T-helper 1 cell treated with Interleukin-12 subunit alpha and Interleukin-12 subunit beta and Interleukin-4 antibody, amounts not matched to agents 30 μg/mL and 1 μg/mL, for 36 hours (primary cell): ENCODE results near the gene ISL2.

Source experiments
- H3K27ac Mint-ChIP-seq: one replicate; pipeline ENCODE4 v1.8.0; 2021; ENCODE audit warnings: mild to moderate bottlenecking, mixed read lengths
- H3K27me3 Mint-ChIP-seq: one replicate; pipeline ENCODE4 v1.8.0; 2021; ENCODE audit warnings: low read depth, mixed read lengths
- H3K36me3 Mint-ChIP-seq: one replicate; pipeline ENCODE4 v1.8.0; 2021; ENCODE audit warnings: low read depth, mixed read lengths
- H3K4me1 Mint-ChIP-seq: one replicate; pipeline ENCODE4 v1.8.0; 2021; ENCODE audit warnings: low read depth, mixed read lengths
- H3K4me3 Mint-ChIP-seq: one replicate; pipeline ENCODE4 v1.8.0; 2021; ENCODE audit warnings: mild to moderate bottlenecking, moderate library complexity, mixed read lengths
- H3K9me3 Mint-ChIP-seq: one replicate; pipeline ENCODE4 v1.8.0; 2021; ENCODE audit warnings: mixed read lengths

ISL2 gene

GRCh38 chr15:76335307-76336253 is 993 bp upstream of the ISL2 start:
- peaks cover 41% of the 10 kb centered on the region for H3K4me1 Mint-ChIP-seq
- H3K9me3 Mint-ChIP-seq = no peaks in the 10 kb centered on the region
- H3K27me3 Mint-ChIP-seq = peaks cover 51% of the 10 kb centered on the region
- H3K36me3 Mint-ChIP-seq = peaks cover 12% of the 10 kb centered on the region
- H3K27ac Mint-ChIP-seq = peak overlapping the region; percentile 83
- peak overlapping the region; percentile 88 for H3K4me3 Mint-ChIP-seq

DNA sequence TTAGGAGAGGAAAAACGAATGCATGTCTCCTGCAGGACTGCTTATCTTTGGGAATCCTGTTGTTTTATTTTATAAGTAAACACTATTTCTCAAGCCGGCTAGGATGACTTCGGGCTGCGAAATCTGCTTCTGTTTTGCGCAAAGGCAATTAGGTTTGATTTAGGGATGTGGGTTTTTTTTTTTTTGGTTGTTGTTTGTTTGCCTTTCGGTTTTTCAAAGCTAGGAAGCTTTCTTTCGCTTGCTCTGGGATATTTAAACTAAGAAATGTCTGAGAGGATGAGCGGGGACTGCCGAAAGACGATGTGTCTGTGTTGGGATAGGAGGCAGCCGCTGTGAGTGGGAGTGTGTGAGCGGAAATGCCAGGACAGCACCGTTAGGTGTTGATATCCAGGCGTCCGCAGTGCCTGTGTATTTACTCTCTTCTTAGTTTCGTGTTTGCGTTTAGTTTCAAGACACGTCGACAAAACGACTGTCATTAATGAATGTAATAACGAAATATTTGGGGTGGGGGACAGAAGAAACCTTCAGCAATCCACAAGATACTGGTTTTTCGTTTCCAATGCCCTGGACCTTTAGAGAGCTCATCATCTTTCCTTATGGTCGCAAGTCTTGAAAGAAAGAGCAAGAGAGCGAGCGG is 604 bp downstream of the ISL2 start:
- Mint-ChIP-seq H3K4me3 (peak overlapping the region; percentile 88), H3K4me1 (peaks cover 48% of the 10 kb centered on the region), H3K27me3 (peaks cover 59% of the 10 kb centered on the region), H3K9me3 (no peaks in the 10 kb centered on the region), H3K27ac (peak overlapping the region; percentile 81), H3K36me3 (peaks cover 12% of the 10 kb centered on the region)

- no peak overlapping the region for H3K27ac Mint-ChIP-seq
These were observed 1.3 kb downstream of the ISL2 start for GRCh38 chr15:76337696-76338485.

DNA sequence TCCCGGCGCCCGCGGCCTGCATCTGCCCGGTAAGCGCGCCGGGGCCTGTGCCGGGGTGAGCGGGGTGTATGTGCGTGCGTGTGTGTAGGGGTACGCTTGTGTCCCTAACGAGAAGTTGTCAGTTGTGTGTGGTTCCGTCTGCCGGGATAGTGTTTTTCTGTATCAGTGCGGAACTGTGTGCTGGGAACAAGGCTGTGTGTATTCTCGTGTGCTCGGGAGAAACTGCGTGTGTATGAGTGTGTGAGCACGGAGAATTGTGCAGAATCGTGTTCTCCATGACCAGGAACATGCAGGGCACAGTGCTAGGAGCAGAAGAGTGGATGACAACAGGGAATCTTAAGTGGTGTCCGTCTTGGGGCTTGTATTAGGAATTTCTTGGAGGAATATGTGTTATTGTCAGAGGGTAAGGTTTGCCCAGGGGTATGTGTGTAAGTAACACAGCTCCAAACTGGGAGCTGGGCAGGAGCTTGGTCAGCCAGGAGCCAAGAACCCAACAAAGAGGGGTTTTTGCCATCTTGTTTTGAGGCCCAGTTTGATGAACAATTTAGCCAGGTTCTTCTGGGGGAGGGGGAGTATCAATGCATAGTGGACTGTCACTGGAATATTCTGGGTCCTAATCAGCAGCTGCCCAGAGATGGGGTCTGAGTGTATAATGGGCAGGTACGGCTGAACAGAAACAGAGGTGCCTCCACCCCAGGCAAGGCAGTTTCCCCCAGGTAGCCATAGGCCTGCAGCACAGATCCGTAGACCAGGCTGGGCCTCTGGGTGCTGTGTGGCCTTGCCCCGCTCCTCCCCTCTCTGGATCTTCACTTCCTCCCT is 2.1 kb downstream of the ISL2 start:
- Mint-ChIP-seq H3K27ac (peak overlapping the region; percentile 24), H3K9me3 (no peaks in the 10 kb centered on the region), H3K36me3 (peaks cover 12% of the 10 kb centered on the region), H3K4me1 (peaks cover 48% of the 10 kb centered on the region), H3K4me3 (peak overlapping the region; percentile 74), H3K27me3 (peaks cover 67% of the 10 kb centered on the region)

More at GRCh38 chr15:76337696-76338485, 1.3 kb downstream of the ISL2 start:
- Mint-ChIP-seq H3K9me3 (no peaks in the 10 kb centered on the region), H3K27me3 (peaks cover 60% of the 10 kb centered on the region), H3K4me3 (peak overlapping the region; percentile 88), H3K36me3 (peaks cover 12% of the 10 kb centered on the region), H3K4me1 (peaks cover 48% of the 10 kb centered on the region)

- Mint-ChIP-seq H3K4me1 (peaks cover 45% of the 10 kb centered on the region), H3K9me3 (no peaks in the 10 kb centered on the region), H3K27ac (no peak overlapping the region), H3K36me3 (peaks cover 12% of the 10 kb centered on the region), H3K27me3 (peaks cover 71% of the 10 kb centered on the region), H3K4me3 (peak overlapping the region; percentile 81)
These were observed 3.0 kb downstream of the ISL2 start for GRCh38 chr15:76339305-76340197.

DNA sequence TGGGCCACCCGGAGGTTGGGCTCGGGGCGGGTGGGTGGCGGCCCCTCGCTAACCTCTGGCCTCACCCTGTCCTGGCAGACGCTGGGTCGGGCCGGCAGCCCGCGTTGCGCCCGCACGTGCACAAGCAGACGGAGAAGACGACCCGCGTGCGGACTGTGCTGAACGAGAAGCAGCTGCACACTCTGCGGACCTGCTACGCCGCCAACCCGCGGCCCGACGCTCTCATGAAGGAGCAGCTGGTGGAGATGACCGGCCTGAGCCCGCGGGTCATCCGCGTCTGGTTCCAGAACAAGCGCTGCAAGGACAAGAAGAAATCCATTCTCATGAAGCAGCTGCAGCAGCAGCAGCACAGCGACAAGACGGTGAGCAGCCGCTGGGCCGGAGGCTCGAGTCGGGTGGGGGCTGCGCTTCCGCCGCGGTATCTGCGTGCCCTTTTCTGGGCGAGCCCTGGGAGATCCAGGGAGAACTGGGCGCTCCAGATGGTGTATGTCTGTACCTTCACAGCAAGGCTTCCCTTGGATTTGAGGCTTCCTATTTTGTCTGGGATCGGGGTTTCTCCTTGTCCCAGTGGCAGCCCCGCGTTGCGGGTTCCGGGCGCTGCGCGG is 3.7 kb downstream of the ISL2 start:
- H3K36me3 Mint-ChIP-seq = peaks cover 12% of the 10 kb centered on the region
- H3K9me3 Mint-ChIP-seq = no peaks in the 10 kb centered on the region
- peak overlapping the region; percentile 81 for H3K4me3 Mint-ChIP-seq
- H3K27ac Mint-ChIP-seq = no peak overlapping the region
- peaks cover 44% of the 10 kb centered on the region for H3K4me1 Mint-ChIP-seq
- peaks cover 79% of the 10 kb centered on the region for H3K27me3 Mint-ChIP-seq

- H3K27me3 Mint-ChIP-seq = peaks cover 80% of the 10 kb centered on the region
- no peak overlapping the region for H3K27ac Mint-ChIP-seq
- peaks cover 44% of the 10 kb centered on the region for H3K4me1 Mint-ChIP-seq
- H3K9me3 Mint-ChIP-seq = no peaks in the 10 kb centered on the region
- peak overlapping the region; percentile 81 for H3K4me3 Mint-ChIP-seq
- peaks cover 16% of the 10 kb centered on the region for H3K36me3 Mint-ChIP-seq
These were observed 4.3 kb downstream of the ISL2 start for GRCh38 chr15:76340803-76341365.

DNA sequence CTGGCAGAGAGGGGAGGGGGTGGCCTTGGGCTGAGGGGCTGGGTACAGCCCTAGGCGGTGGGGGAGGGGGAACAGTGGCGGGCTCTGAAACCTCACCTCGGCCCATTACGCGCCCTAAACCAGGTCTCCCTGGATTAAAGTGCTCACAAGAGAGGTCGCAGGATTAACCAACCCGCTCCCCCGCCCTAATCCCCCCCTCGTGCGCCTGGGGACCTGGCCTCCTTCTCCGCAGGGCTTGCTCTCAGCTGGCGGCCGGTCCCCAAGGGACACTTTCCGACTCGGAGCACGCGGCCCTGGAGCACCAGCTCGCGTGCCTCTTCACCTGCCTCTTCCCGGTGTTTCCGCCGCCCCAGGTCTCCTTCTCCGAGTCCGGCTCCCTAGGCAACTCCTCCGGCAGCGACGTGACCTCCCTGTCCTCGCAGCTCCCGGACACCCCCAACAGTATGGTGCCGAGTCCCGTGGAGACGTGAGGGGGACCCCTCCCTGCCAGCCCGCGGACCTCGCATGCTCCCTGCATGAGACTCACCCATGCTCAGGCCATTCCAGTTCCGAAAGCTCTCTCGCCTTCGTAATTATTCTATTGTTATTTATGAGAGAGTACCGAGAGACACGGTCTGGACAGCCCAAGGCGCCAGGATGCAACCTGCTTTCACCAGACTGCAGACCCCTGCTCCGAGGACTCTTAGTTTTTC is 4.9 kb downstream of the ISL2 start:
- H3K27me3 Mint-ChIP-seq = peaks cover 80% of the 10 kb centered on the region
- peaks cover 16% of the 10 kb centered on the region for H3K36me3 Mint-ChIP-seq
- H3K9me3 Mint-ChIP-seq = no peaks in the 10 kb centered on the region
- H3K4me1 Mint-ChIP-seq = peaks cover 43% of the 10 kb centered on the region
- H3K27ac Mint-ChIP-seq = peak overlapping the region; percentile 59
- peak overlapping the region; percentile 40 for H3K4me3 Mint-ChIP-seq

DNA sequence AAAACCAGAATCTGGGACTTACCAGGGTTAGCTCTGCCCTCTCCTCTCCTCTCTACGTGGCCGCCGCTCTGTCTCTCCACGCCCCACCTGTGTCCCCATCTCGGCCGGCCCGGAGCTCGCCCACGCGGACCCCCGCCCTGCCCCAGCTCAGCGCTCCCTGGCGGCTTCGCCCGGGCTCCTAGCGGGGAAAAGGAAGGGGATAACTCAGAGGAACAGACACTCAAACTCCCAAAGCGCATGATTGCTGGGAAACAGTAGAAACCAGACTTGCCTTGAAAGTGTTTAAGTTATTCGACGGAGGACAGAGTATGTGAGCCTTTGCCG is 5.4 kb downstream of the ISL2 start:
- Mint-ChIP-seq H3K9me3 (no peaks in the 10 kb centered on the region), H3K27ac (peak overlapping the region; percentile 59), H3K4me1 (peaks cover 38% of the 10 kb centered on the region), H3K27me3 (peaks cover 78% of the 10 kb centered on the region), H3K36me3 (peaks cover 16% of the 10 kb centered on the region), H3K4me3 (peak overlapping the region; percentile 40)

DNA sequence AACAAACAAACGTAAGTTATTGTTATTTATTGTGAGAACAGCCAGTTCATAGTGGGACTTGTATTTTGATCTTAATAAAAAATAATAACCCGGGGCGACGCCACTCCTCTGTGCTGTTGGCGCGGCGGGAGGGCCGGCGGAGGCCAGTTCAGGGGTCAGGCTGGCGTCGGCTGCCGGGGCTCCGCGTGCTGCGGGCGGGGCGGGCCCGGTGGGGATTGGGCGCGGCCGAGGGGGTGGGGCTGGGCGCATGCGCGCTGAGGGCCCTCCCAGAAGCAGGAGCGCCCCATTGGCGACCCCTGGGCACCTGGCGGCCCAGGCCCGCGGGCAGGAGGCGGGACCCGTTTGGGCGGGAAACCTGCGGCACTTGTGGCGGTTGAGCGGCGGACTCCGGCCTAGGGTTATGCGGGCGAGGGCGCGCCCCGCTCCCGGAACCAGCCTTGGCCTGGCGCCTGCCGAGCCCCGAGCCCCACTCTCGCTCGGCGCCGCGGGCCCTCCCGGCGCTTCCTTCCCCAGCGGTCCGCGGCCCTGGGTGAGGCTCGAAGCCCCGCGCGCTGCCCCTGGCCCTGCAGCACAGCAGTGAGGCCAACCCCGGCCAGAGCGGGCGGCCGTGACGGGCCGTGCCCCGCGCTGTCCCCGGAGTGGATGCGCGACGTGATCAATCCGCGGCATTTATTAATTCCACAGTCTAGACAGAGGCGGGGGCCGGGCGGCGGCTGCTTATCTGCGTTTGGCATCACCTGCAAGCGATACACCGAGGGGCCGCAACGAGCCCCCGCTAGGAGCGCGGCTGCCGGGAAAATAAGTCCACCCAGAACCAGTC is 6.0 kb downstream of the ISL2 start:
- Mint-ChIP-seq H3K27me3 (peaks cover 74% of the 10 kb centered on the region), H3K4me3 (no peak overlapping the region), H3K9me3 (no peaks in the 10 kb centered on the region), H3K27ac (no peak overlapping the region), H3K36me3 (peaks cover 13% of the 10 kb centered on the region), H3K4me1 (peaks cover 33% of the 10 kb centered on the region)

- H3K27me3 Mint-ChIP-seq = peaks cover 79% of the 10 kb centered on the region
- no peak overlapping the region for H3K27ac Mint-ChIP-seq
- H3K9me3 Mint-ChIP-seq = no peaks in the 10 kb centered on the region
- peaks cover 32% of the 10 kb centered on the region for H3K4me1 Mint-ChIP-seq
- H3K36me3 Mint-ChIP-seq = peaks cover 20% of the 10 kb centered on the region
- H3K4me3 Mint-ChIP-seq = no peak overlapping the region
These were observed 6.9 kb downstream of the ISL2 start for GRCh38 chr15:76343313-76343996.
